ENCODE results near the gene ENTPD7.

- TF ChIP-seq POLR2A (IDR thresholded peaks at IDR 0.05): no peak
- TF ChIP-seq CTCF (IDR thresholded peaks at IDR 0.05): peak in 2 of 4 experiments; percentile 9 to 21
- no peak for TF ChIP-seq POLR2AphosphoS5 (IDR thresholded peaks at IDR 0.05)
- TF ChIP-seq EP300 (IDR thresholded peaks at IDR 0.05): no peak
Measured at GRCh38 chr10:99630433-99630832, 28.9 kb upstream of the ENTPD7 start.

Data from sigmoid colon (tissue), 4 donors.